Caco-2 (cell line): ENCODE results near the gene EXOC3L2. TPM values are rescaled to one million over a fixed set of nuclear protein-coding genes. Genes with fewer than 3 reads are reported as not detected.

Experiments used
- BruUV-seq: library from RNA; stranded (reverse); fragments of 400-500 nt; replicated peaks from 2 replicates; lab custom pipeline; 2021; lab: Mats Ljungman, UMichigan
- CTCF ChIA-PET: fragments of 300-600 bp; sonication (Branson Sonifier 250); formaldehyde crosslinking; loops from one replicate; lab custom pipeline; 2022; ENCODE audit warnings: antibody characterized with exemption; lab: Charles Lee
- POLR2A ChIA-PET: fragments of 300-600 bp; sonication (Branson Sonifier 250); formaldehyde crosslinking; loops from one replicate; lab custom pipeline; 2022; ENCODE audit warnings: antibody characterized with exemption; lab: Charles Lee
- DNase-seq, 2 experiments: peaks; one replicate each; pipeline versions ENCODE4 v3.0.0 to v3.0.0-alpha.2; 2020 to 2022
- H3K27me3 ChIP-seq: replicated peaks from 2 replicates; pipeline ENCODE4 v1.6.0; 2011; ENCODE audit warnings: low read length; ENCODE audit not compliant: control insufficient read depth, insufficient read depth
- H3K36me3 ChIP-seq: 2 replicates; pipeline ENCODE4 v1.5.1; 2011; ENCODE audit warnings: low read length; ENCODE audit not compliant: control insufficient read depth, insufficient read depth
- H3K4me1 ChIP-seq: fragments of 250-450 bp; sonication (Bioruptor Pico); 2 replicates; pipeline ENCODE4 v1.5.1; 2020; ENCODE audit warnings: mild to moderate bottlenecking
- H3K4me3 ChIP-seq: 2 replicates; pipeline ENCODE4 v1.5.1; 2011; ENCODE audit warnings: low read depth, mild to moderate bottlenecking, control low read depth, low read length
- H3K9me3 ChIP-seq: fragments of 250-450 bp; sonication (Bioruptor Pico); 2 replicates; pipeline ENCODE4 v1.5.1; 2020; ENCODE audit warnings: mild to moderate bottlenecking, moderate library complexity
- H3K27ac Mint-ChIP-seq: one replicate; pipeline ENCODE4 v1.8.0; 2022; ENCODE audit warnings: mixed read lengths; ENCODE audit not compliant: unreplicated experiment
- H3K27me3 Mint-ChIP-seq: one replicate; pipeline ENCODE4 v1.8.0; 2022; ENCODE audit warnings: mixed read lengths; ENCODE audit not compliant: insufficient read depth, unreplicated experiment
- H3K36me3 Mint-ChIP-seq: one replicate; pipeline ENCODE4 v1.8.0; 2022; ENCODE audit warnings: mild to moderate bottlenecking, mixed read lengths; ENCODE audit not compliant: insufficient read depth, unreplicated experiment
- H3K4me1 Mint-ChIP-seq: one replicate; pipeline ENCODE4 v1.8.0; 2022; ENCODE audit warnings: low read depth, mixed read lengths; ENCODE audit not compliant: unreplicated experiment
- H3K4me3 Mint-ChIP-seq: one replicate; pipeline ENCODE4 v1.8.0; 2022; ENCODE audit warnings: mild to moderate bottlenecking, moderate library complexity, mixed read lengths; ENCODE audit not compliant: unreplicated experiment
- H3K9me3 Mint-ChIP-seq: one replicate; pipeline ENCODE4 v1.8.0; 2022; ENCODE audit warnings: mixed read lengths; ENCODE audit not compliant: unreplicated experiment
- intact Hi-C: fragments of 100-400 bp; cut with micrococcal nuclease; formaldehyde crosslinking; loops from one replicate; pipeline ENCODE4 v1.10.0; 2022; ENCODE audit not compliant: unreplicated experiment
- total RNA-seq: library from RNA; stranded (reverse); gene quantifications from 2 replicates; pipeline ENCODE4 v1.2.3, GENCODE V29; 2022
- TF ChIP-seq, protein P1 (sequence below), 2 experiments: fragments of 200-600 bp in 1 of 2; IDR thresholded peaks; 1 replicate in 1 of 2; 2 replicates in 1 of 2; pipeline versions ENCODE4 v1.5.1 to v1.8.0; 2011 to 2022; ENCODE audit warnings: antibody characterized with exemption in 1 of 2, control low read depth in 1 of 2, inconsistent platforms in 1 of 2, low read depth in 1 of 2, low read length in 1 of 2, mild to moderate bottlenecking in 1 of 2, moderate library complexity in 1 of 2; ENCODE audit not compliant: insufficient read depth in 1 of 2, severe bottlenecking in 1 of 2, unreplicated experiment in 1 of 2

Gene EXOC3L2
- total RNA-seq, 1 experiment from 2014 or later: not detected

DNA sequence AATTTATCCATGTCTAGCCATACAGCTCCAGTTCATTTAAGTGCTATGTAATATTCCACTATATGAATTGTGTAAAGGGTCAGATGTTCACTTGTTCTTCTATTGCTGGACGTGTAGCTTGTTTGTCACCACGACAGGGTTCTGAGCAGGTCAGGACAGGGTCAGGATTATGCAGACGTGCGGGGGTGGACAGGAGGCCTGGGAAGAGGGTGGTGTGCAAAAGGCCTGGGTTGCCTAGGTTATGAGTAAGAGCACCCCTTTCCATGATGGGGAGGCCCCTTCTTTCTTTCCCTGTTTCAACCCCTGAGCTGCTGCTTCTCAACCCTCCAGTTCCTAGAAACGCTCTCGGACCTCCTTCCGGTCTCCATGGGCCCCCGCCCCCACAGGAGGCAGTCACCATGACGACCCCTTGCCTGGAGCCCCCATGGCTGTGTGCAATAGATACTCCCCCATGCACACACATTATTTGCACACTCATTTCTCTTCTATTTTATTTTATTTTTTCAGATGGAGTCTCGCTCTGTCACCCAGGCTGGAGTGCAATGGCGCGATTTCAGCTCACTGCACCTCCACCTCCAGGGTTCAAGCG lies 2.0 kb downstream of the EXOC3L2 start:
- H3K9me3 ChIP-seq: no peaks in the 10 kb centered on the region
- H3K36me3 Mint-ChIP-seq: no peaks in the 10 kb centered on the region
- no peaks in the 10 kb centered on the region for H3K4me1 ChIP-seq
- H3K27me3 Mint-ChIP-seq: peaks cover 2% of the 10 kb centered on the region
- TF ChIP-seq, protein P1, sequence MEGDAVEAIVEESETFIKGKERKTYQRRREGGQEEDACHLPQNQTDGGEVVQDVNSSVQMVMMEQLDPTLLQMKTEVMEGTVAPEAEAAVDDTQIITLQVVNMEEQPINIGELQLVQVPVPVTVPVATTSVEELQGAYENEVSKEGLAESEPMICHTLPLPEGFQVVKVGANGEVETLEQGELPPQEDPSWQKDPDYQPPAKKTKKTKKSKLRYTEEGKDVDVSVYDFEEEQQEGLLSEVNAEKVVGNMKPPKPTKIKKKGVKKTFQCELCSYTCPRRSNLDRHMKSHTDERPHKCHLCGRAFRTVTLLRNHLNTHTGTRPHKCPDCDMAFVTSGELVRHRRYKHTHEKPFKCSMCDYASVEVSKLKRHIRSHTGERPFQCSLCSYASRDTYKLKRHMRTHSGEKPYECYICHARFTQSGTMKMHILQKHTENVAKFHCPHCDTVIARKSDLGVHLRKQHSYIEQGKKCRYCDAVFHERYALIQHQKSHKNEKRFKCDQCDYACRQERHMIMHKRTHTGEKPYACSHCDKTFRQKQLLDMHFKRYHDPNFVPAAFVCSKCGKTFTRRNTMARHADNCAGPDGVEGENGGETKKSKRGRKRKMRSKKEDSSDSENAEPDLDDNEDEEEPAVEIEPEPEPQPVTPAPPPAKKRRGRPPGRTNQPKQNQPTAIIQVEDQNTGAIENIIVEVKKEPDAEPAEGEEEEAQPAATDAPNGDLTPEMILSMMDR (IDR thresholded peaks at IDR 0.05; ENCODE audit: insufficient read depth in 1 of 2, low read depth in 1 of 2, low read length in 1 of 2, severe bottlenecking in 1 of 2, unreplicated experiment in 1 of 2): no peak
- H3K4me1 Mint-ChIP-seq: no peaks in the 10 kb centered on the region
- ChIA-PET CTCF (no interaction called here), POLR2A (no interaction called here)
- no peaks in the 10 kb centered on the region for H3K36me3 ChIP-seq
- no peak overlapping the region for H3K4me3 ChIP-seq
- BruUV-seq: no TSS peak
- H3K9me3 Mint-ChIP-seq: no peaks in the 10 kb centered on the region
- H3K27ac Mint-ChIP-seq: no peak overlapping the region
- intact Hi-C loops: no loop called here
- H3K27me3 ChIP-seq: no peaks in the 10 kb centered on the region
- DNase-seq: no peak
- no peak overlapping the region for H3K4me3 Mint-ChIP-seq

DNA sequence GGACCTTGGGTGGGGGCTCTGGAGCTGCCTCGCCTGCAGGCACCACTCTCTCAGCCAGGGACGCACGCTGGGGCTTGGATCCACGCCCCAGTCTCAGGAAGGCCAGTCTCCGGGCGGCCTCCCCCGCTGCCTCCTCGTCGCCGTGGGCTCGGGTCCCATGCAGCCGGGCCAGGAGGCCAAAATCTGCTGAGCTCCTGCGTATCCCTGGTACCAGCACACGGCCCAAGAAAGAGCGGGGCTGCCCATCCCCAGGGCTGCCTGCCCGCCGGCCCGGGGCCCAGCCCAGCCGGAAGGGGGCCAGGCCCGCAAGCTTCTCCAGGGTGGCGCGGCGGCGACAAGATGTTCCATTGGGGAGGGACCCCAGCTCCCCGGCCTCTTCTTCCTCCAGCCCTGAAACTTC lies 6.7 kb downstream of the EXOC3L2 start:
- peaks cover 10% of the 10 kb centered on the region for H3K27me3 Mint-ChIP-seq
- TF ChIP-seq, protein P1 (IDR thresholded peaks at IDR 0.05; ENCODE audit: insufficient read depth in 1 of 2, low read depth in 1 of 2, low read length in 1 of 2, severe bottlenecking in 1 of 2, unreplicated experiment in 1 of 2): no peak
- ChIA-PET POLR2A (no interaction called here), CTCF (no interaction called here)
- Histone ChIP-seq H3K27me3 (no peaks in the 10 kb centered on the region), H3K4me3 (no peak overlapping the region), H3K36me3 (no peaks in the 10 kb centered on the region), H3K4me1 (no peaks in the 10 kb centered on the region), H3K9me3 (no peaks in the 10 kb centered on the region)
- DNase-seq: no peak
- no TSS peak for BruUV-seq
- H3K36me3 Mint-ChIP-seq: no peaks in the 10 kb centered on the region
- H3K4me3 Mint-ChIP-seq: no peak overlapping the region
- intact Hi-C loops: no loop called here
- H3K4me1 Mint-ChIP-seq: no peaks in the 10 kb centered on the region
- no peak overlapping the region for H3K27ac Mint-ChIP-seq
- H3K9me3 Mint-ChIP-seq: no peaks in the 10 kb centered on the region

DNA sequence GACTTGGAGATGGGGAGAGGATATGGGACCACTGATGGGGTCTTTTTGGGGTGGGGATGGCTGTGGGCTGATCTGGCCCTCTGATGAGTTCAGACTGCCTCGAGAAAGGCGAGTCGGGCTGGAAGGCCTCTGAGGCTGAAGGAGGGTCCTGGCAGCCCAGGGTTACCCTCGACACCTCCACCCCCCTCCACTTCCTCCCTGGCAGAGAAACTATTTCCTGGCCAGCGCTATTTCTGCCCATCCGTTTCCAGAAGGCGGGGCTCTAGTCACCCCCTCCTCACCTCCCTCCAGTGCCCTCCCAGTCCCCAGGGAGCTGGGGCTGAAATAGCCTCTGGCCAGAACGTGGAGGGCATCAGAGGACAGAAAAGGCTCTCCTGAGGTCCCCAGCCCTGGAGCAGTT lies 9.7 kb downstream of the EXOC3L2 start:
- CTCF ChIA-PET: no interaction called here
- TF ChIP-seq, protein P1 (IDR thresholded peaks at IDR 0.05; ENCODE audit: insufficient read depth in 1 of 2, low read depth in 1 of 2, low read length in 1 of 2, severe bottlenecking in 1 of 2, unreplicated experiment in 1 of 2): no peak
- no peaks in the 10 kb centered on the region for H3K36me3 Mint-ChIP-seq
- H3K27ac Mint-ChIP-seq: no peak overlapping the region
- intact Hi-C loops: no loop called here
- H3K9me3 Mint-ChIP-seq: no peaks in the 10 kb centered on the region
- no TSS peak for BruUV-seq
- Histone ChIP-seq H3K4me1 (no peaks in the 10 kb centered on the region), H3K27me3 (no peaks in the 10 kb centered on the region; the same call in 1 of the 2 replicates), H3K4me3 (no peak overlapping the region), H3K9me3 (no peaks in the 10 kb centered on the region), H3K36me3 (no peaks in the 10 kb centered on the region)
- no peak overlapping the region for H3K4me3 Mint-ChIP-seq
- peaks cover 10% of the 10 kb centered on the region for H3K27me3 Mint-ChIP-seq
- no peaks in the 10 kb centered on the region for H3K4me1 Mint-ChIP-seq
- no peak for DNase-seq
- POLR2A ChIA-PET: no interaction called here
